ENCODE data around the gene PTPRE.

DNA sequence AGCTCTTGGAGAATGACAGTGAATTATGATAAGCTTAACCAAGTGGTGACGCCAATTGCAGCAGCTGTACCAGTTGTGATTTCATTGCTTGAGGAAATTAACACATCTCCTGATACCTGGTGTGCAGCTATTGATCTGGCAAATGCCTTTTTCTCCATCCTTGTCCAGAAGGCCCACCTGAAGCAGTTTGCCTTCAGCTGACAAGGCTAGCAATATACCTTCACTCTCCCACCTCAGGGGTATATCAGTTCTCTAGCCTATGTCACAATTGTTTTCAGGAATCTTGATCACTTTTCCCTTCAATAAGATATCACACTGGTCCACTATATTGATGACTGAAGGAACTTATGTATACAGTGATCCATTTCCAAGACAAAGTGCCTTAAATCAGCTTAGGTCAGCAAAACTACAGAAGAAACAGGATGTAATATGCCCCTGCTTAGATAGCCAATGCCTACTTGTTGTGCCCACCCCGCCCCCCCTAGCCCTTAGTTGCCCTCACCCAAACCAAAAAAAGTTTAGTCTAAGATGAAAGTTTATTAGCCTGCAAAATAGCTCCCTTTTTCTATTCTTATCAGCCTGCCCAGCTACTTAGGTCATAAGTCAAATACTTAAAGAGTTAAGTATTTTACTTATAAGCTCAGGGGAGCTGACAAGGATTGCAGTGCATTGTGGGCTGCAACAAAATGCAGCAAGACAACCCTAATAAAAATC is 45.1 kb downstream of the PTPRE start:
- no peak for TF ChIP-seq POLR2A (IDR thresholded peaks at IDR 0.05)
- TF ChIP-seq, protein P1, sequence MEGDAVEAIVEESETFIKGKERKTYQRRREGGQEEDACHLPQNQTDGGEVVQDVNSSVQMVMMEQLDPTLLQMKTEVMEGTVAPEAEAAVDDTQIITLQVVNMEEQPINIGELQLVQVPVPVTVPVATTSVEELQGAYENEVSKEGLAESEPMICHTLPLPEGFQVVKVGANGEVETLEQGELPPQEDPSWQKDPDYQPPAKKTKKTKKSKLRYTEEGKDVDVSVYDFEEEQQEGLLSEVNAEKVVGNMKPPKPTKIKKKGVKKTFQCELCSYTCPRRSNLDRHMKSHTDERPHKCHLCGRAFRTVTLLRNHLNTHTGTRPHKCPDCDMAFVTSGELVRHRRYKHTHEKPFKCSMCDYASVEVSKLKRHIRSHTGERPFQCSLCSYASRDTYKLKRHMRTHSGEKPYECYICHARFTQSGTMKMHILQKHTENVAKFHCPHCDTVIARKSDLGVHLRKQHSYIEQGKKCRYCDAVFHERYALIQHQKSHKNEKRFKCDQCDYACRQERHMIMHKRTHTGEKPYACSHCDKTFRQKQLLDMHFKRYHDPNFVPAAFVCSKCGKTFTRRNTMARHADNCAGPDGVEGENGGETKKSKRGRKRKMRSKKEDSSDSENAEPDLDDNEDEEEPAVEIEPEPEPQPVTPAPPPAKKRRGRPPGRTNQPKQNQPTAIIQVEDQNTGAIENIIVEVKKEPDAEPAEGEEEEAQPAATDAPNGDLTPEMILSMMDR (IDR thresholded peaks at IDR 0.05) = no peak

Data from breast epithelium (tissue), 3 donors.